GM12878 (cell line): ENCODE measurements around the gene DNAJC13. TPM values are rescaled to one million over a fixed set of nuclear protein-coding genes. Genes with fewer than 3 reads are reported as not detected.

Source experiments
- ATAC-seq: fragments of 200-7000 bp; cut with Tn5 transposase; 3 replicates; pipeline ENCODE4 v1.9.1; 2020; ENCODE audit warnings: mild to moderate bottlenecking, moderate library complexity
- BruUV-seq: library from RNA; stranded (reverse); fragments of 400-500 nt; replicated peaks from 2 replicates; lab custom pipeline; 2021; lab: Mats Ljungman, UMichigan
- CTCF ChIA-PET: fragments of 300-600 bp; sonication (Branson Sonifier 250); formaldehyde crosslinking; extraction: SDS; loops from one replicate; lab custom pipeline; 2021; ENCODE audit warnings: inconsistent platforms; lab: Yijun Ruan, JAX
- POLR2A ChIA-PET: fragments of 350-600 bp; formaldehyde crosslinking; extraction: SDS; loops from one replicate; lab custom pipeline; 2021; ENCODE audit warnings: inconsistent platforms; lab: Charles Lee
- RAD21 ChIA-PET: fragments of 300-600 bp; sonication (Branson Sonifier 250); formaldehyde crosslinking; loops from one replicate; lab custom pipeline; 2023; ENCODE audit warnings: antibody characterized with exemption; ENCODE audit not compliant: unreplicated experiment; lab: Charles Lee
- SMC1A ChIA-PET: fragments of 300-600 bp; sonication (Branson Sonifier 250); formaldehyde crosslinking; loops from one replicate; lab custom pipeline; 2023; ENCODE audit not compliant: unreplicated experiment, uncharacterized antibody; lab: Charles Lee
- DNase-seq: peaks from one replicate; pipeline ENCODE4 v3.0.0-alpha.2; 2011; ENCODE audit warnings: low read depth, low spot score
- FAIRE-seq: peaks from 3 replicates; lab custom pipeline; 2011; peaks lifted over from hg19 to GRCh38; lab: Jason Lieb, UNC
- H2AFZ ChIP-seq: 2 replicates; pipeline ENCODE4 v1.6.0; 2011; ENCODE audit warnings: low read depth, low read length, control low read depth; ENCODE audit not compliant: control insufficient read depth
- H3K27ac ChIP-seq: 2 replicates; pipeline ENCODE4 v1.5.1; 2011; ENCODE audit warnings: control low read depth; ENCODE audit not compliant: control insufficient read depth, insufficient read depth
- H3K27me3 ChIP-seq, 2 experiments: replicated peaks in 1 of 2; 2 replicates each; pipeline versions ENCODE4 v1.6.0 to v1.6.1; 2011; ENCODE audit warnings: low read length in 1 of 2; ENCODE audit not compliant: control insufficient read depth in 2 of 2, insufficient read depth in 2 of 2
- H3K36me3 ChIP-seq, 2 experiments: 2 replicates each; pipeline ENCODE4 v1.5.1; 2011; ENCODE audit warnings: low read length in 1 of 2; ENCODE audit not compliant: control insufficient read depth in 2 of 2, insufficient read depth in 2 of 2
- H3K4me1 ChIP-seq: 2 replicates; pipeline ENCODE4 v1.6.1; 2011; ENCODE audit warnings: mild to moderate bottlenecking, low read length, moderate library complexity, mixed read lengths; ENCODE audit not compliant: control insufficient read depth, insufficient read depth
- H3K4me2 ChIP-seq: 2 replicates; pipeline ENCODE4 v1.6.0; 2011; ENCODE audit warnings: control low read depth; ENCODE audit not compliant: control insufficient read depth, insufficient read depth
- H3K4me3 ChIP-seq: fragments of 200-600 bp; sonication (generic); 2 replicates; pipeline ENCODE4 v1.5.1; 2016
- H3K79me2 ChIP-seq: 2 replicates; pipeline ENCODE4 v1.6.0; 2011; ENCODE audit warnings: low read length; ENCODE audit not compliant: control insufficient read depth, insufficient read depth
- H3K9ac ChIP-seq: 2 replicates; pipeline ENCODE4 v1.8.0; 2011; ENCODE audit warnings: low read length, control low read depth, mixed read lengths; ENCODE audit not compliant: control insufficient read depth, insufficient read depth
- H3K9me3 ChIP-seq: replicated peaks from 3 replicates; pipeline ENCODE4 v1.5.1; 2011; ENCODE audit warnings: mild to moderate bottlenecking, low read length; ENCODE audit not compliant: control insufficient read depth, insufficient read depth
- H4K20me1 ChIP-seq: 2 replicates; pipeline ENCODE4 v1.6.0; 2011; ENCODE audit not compliant: control insufficient read depth, insufficient read depth
- ASH2L ChIP-seq: fragments of 300-600, 200-600 bp; sonication (generic); IDR thresholded peaks from 2 replicates; pipeline ENCODE4 v1.6.1; 2017; ENCODE audit warnings: low read depth, mild to moderate bottlenecking, borderline replicate concordance
- BHLHE40 ChIP-seq, 2 experiments: fragments of 450-650 bp in 1 of 2; IDR thresholded peaks; 2 replicates each; pipeline ENCODE4 v1.6.1; 2011 to 2017; ENCODE audit warnings: low read depth in 2 of 2, borderline replicate concordance in 1 of 2, improper control_type of control experiment in 1 of 2, low read length in 1 of 2, mild to moderate bottlenecking in 1 of 2
- CHD1 ChIP-seq: IDR thresholded peaks from 2 replicates; pipeline ENCODE4 v1.6.1; 2012; ENCODE audit warnings: low read depth, low read length, improper control_type of control experiment
- CREB1 ChIP-seq: IDR thresholded peaks from 2 replicates; pipeline ENCODE4 v1.6.1; 2012; ENCODE audit warnings: low read depth, mild to moderate bottlenecking, inconsistent platforms
- CREM ChIP-seq: IDR thresholded peaks from 2 replicates; pipeline ENCODE4 v1.6.1; 2014; ENCODE audit warnings: antibody characterized with exemption, low read depth
- EP300 ChIP-seq, 2 experiments: fragments of 150-350 bp in 1 of 2; IDR thresholded peaks; 2 replicates each; pipeline ENCODE4 v1.6.1; 2011 to 2012; ENCODE audit warnings: low read depth in 2 of 2, low read length in 2 of 2, borderline replicate concordance in 1 of 2, improper control_type of control experiment in 1 of 2, inconsistent platforms in 1 of 2; ENCODE audit not compliant: control insufficient read depth in 1 of 2
- EZH2 ChIP-seq: IDR thresholded peaks from 2 replicates; pipeline ENCODE4 v1.6.1; 2012; ENCODE audit warnings: low read depth, mild to moderate bottlenecking, control low read depth, inconsistent platforms, low read length, borderline replicate concordance; ENCODE audit not compliant: control insufficient read depth
- MTA3 ChIP-seq: IDR thresholded peaks from 2 replicates; pipeline ENCODE4 v1.6.1; 2012; ENCODE audit warnings: low read length, inconsistent platforms, borderline replicate concordance
- MXI1 ChIP-seq: fragments of 150-350 bp; IDR thresholded peaks from 2 replicates; pipeline ENCODE4 v1.6.1; 2011; ENCODE audit warnings: low read depth, mild to moderate bottlenecking, inconsistent platforms, low read length, improper control_type of control experiment
- RELA ChIP-seq: fragments of 450-650 bp; IDR thresholded peaks from 2 replicates; pipeline ENCODE4 v1.8.0; 2014; ENCODE audit warnings: borderline replicate concordance; ENCODE audit not compliant: partially characterized antibody
- RUNX3 ChIP-seq: IDR thresholded peaks from 2 replicates; pipeline ENCODE4 v1.6.1; 2012; ENCODE audit warnings: low read length, inconsistent platforms
- ZNF217 ChIP-seq: fragments of 450-650 bp; IDR thresholded peaks from 2 replicates; pipeline ENCODE4 v1.6.1; 2017; ENCODE audit warnings: antibody characterized with exemption, mild to moderate bottlenecking
- ZNF622 ChIP-seq: fragments of 450-650 bp; IDR thresholded peaks from 2 replicates; pipeline ENCODE4 v1.6.1; 2017; ENCODE audit warnings: mild to moderate bottlenecking, inconsistent platforms
- WGBS: methylation state at CpG from one replicate; pipeline ENCODE4 v1.1.6; 2016; ENCODE audit warnings: low lambda C conversion rate; ENCODE audit not compliant: insufficient replicate concordance, insufficient coverage; ENCODE audit errors: missing lambda C conversion rate; 5-methylcytosine and 5-hydroxymethylcytosine counted together
- in situ Hi-C: fragments of 300-500 bp; cut with MboI; formaldehyde crosslinking; loops from 9 replicates; pipeline ENCODE4 v1.14.3; 2018; ENCODE audit warnings: mixed read lengths
- intact Hi-C: fragments of 100-400 bp; cut with micrococcal nuclease; formaldehyde crosslinking; loops from one replicate; pipeline ENCODE4 v1.14.2; 2022; ENCODE audit not compliant: unreplicated experiment
- polyA plus RNA-seq, 11 experiments: library from polyadenylated mRNA; depleted of rRNA in 4 of 11; unstranded in 6 of 11; stranded (reverse) in 5 of 11; fragments of >200 nt; fragmentation: Nextera tagmentation in 4 of 11; fragmentation: Illumina TruSeq in 1 of 11; extraction: Ambion mirVana in 4 of 11; extraction: Trizol in 1 of 11; gene quantifications; 1 replicate in 1 of 11; 2 replicates in 10 of 11; pipeline versions ENCODE4 v1.2.1 to v1.2.3, GENCODE V29; 2011 to 2016; ENCODE audit warnings: inconsistent platforms in 2 of 11, missing spikeins in 2 of 11, low read depth in 1 of 11
- total RNA-seq, 4 experiments: library from RNA; depleted of rRNA in 3 of 4; stranded (reverse); fragments of >200 nt in 3 of 4; fragmentation: Illumina TruSeq in 1 of 4; extraction: Trizol in 1 of 4; gene quantifications; 2 replicates each; pipeline versions ENCODE4 v1.2.1 to v1.2.3, GENCODE V29; 2013 to 2021
- TF ChIP-seq, protein P1 (sequence below): IDR thresholded peaks from 2 replicates; pipeline ENCODE4 v1.6.1; 2012; ENCODE audit warnings: low read depth, low read length, improper control_type of control experiment
- TF ChIP-seq, protein P2 (sequence below): fragments of 450-650 bp; IDR thresholded peaks from 2 replicates; pipeline ENCODE4 v1.6.1; 2017; ENCODE audit warnings: mild to moderate bottlenecking, moderate library complexity
- TF ChIP-seq, protein P3 (sequence below): IDR thresholded peaks from 2 replicates; pipeline ENCODE4 v1.6.1; 2011; ENCODE audit warnings: low read depth, mild to moderate bottlenecking, low read length, moderate library complexity, borderline replicate concordance; ENCODE audit errors: extremely low read depth

DNAJC13 gene
- total and polyA plus RNA-seq, 10 of the 15 experiments (the other 5 are each of a cell fraction or from before 2014, with no cell fraction given): 8.3 to 33.9 (median 17.0) TPM

DNA sequence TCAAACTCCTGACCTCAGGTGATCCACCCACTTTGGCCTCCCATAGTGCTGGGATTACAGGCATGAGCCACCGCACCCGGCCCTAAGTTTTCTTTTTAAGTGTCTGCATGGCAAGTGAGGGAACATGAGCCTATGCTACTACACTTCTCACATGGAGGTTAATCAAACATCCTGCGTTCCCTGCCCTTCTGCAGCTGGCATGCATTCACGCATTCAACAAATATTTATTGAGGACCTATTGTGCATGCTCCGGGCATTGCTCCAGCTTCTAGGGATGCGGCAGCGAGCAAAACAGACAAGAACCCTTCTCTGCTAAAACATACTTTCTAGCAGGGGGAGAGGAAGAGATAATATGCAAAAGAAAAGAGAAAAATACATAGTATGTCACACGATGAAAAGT, 137.1 kb downstream of the DNAJC13 start (continued):
- TF ChIP-seq EP300 (IDR thresholded peaks at IDR 0.05; ENCODE audit: borderline replicate concordance in 1 of 2, control insufficient read depth in 1 of 2, low read depth in 2 of 2, low read length in 2 of 2): no peak
- no peak for TF ChIP-seq CREB1
- TF ChIP-seq, protein P1, sequence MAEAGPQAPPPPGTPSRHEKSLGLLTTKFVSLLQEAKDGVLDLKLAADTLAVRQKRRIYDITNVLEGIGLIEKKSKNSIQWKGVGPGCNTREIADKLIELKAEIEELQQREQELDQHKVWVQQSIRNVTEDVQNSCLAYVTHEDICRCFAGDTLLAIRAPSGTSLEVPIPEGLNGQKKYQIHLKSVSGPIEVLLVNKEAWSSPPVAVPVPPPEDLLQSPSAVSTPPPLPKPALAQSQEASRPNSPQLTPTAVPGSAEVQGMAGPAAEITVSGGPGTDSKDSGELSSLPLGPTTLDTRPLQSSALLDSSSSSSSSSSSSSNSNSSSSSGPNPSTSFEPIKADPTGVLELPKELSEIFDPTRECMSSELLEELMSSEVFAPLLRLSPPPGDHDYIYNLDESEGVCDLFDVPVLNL: no peak
- TF ChIP-seq EZH2: no peak
- TF ChIP-seq RUNX3: no peak
- no peak for TF ChIP-seq CREM
- no peak for TF ChIP-seq ASH2L
- no peak for TF ChIP-seq ZNF622

DNA sequence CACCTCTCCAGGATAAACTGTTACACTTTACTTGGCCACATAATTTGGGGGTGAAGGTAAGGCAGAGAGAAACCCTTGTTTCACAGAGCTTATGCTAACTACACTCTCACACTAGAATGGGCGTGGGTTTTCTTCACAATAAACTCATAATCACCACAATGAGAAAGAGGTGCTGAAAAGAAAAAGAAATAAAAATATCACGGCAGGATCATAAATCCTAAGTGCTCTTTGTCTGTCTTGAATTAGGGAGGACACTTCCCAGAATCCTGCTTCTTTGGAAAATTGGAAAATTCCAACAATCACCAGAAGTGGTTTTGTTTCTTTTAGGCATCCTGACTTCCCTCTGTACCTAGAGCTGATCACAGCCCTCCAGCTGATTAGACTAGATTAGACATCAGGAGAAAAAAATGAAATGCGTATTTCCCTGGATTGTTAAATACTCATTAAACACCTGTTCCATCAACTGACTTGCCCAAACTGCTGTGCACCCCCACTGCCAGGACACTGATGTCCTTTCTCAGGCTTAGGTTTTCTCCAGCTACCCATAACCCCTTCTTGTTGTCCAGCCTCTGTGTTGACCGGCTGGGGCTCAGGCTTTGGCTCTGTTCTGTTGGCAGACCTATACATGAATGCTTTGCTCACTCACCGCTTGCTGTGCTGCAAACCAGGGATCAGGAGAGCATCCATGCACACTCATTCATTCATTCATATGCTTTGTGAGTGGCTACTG, 138.2 kb downstream of the DNAJC13 start:
- no peak overlapping the region for H3K27ac ChIP-seq
- H3K9me3 ChIP-seq: no peaks in the 10 kb centered on the region
- FAIRE-seq: no peak
- RAD21 ChIA-PET: no interaction called here
- intact Hi-C loops (no loop called here), in situ Hi-C loops (no loop called here)
- H3K9ac ChIP-seq: no peak overlapping the region
- POLR2A ChIA-PET: no interaction called here
- H3K36me3 ChIP-seq: no peaks in the 10 kb centered on the region
- no peaks in the 10 kb centered on the region for H3K79me2 ChIP-seq
- WGBS: 89% methylated on average over 5 of the region's 5 CpGs
- SMC1A ChIA-PET: no interaction called here
- no peak overlapping the region for H2AFZ ChIP-seq
- DNase-seq: no peak
- peaks cover 5% of the 10 kb centered on the region for H3K4me1 ChIP-seq
- BruUV-seq: no TSS peak
- no peak for ATAC-seq
- H3K27me3 ChIP-seq: no peaks in the 10 kb centered on the region
- H3K4me2 ChIP-seq: no peak overlapping the region
- no peaks in the 10 kb centered on the region for H4K20me1 ChIP-seq
- no peak overlapping the region for H3K4me3 ChIP-seq
- CTCF ChIA-PET: interaction anchor here (1.2 kb wide), 1 partner anchor 20 kb away, joined by 3 read pairs; no protein-coding TSS in a partner anchor
- TF ChIP-seq, protein P2, sequence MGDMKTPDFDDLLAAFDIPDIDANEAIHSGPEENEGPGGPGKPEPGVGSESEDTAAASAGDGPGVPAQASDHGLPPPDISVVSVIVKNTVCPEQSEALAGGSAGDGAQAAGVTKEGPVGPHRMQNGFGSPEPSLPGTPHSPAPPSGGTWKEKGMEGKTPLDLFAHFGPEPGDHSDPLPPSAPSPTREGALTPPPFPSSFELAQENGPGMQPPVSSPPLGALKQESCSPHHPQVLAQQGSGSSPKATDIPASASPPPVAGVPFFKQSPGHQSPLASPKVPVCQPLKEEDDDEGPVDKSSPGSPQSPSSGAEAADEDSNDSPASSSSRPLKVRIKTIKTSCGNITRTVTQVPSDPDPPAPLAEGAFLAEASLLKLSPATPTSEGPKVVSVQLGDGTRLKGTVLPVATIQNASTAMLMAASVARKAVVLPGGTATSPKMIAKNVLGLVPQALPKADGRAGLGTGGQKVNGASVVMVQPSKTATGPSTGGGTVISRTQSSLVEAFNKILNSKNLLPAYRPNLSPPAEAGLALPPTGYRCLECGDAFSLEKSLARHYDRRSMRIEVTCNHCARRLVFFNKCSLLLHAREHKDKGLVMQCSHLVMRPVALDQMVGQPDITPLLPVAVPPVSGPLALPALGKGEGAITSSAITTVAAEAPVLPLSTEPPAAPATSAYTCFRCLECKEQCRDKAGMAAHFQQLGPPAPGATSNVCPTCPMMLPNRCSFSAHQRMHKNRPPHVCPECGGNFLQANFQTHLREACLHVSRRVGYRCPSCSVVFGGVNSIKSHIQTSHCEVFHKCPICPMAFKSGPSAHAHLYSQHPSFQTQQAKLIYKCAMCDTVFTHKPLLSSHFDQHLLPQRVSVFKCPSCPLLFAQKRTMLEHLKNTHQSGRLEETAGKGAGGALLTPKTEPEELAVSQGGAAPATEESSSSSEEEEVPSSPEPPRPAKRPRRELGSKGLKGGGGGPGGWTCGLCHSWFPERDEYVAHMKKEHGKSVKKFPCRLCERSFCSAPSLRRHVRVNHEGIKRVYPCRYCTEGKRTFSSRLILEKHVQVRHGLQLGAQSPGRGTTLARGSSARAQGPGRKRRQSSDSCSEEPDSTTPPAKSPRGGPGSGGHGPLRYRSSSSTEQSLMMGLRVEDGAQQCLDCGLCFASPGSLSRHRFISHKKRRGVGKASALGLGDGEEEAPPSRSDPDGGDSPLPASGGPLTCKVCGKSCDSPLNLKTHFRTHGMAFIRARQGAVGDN: no peak
- TF ChIP-seq MXI1 (no peak), RELA (no peak), BHLHE40 (IDR thresholded peaks at IDR 0.05; ENCODE audit: borderline replicate concordance in 1 of 2, low read depth in 2 of 2, low read length in 1 of 2) (no peak), MTA3 (no peak), CHD1 (no peak), ZNF217 (no peak)
- TF ChIP-seq, protein P3, sequence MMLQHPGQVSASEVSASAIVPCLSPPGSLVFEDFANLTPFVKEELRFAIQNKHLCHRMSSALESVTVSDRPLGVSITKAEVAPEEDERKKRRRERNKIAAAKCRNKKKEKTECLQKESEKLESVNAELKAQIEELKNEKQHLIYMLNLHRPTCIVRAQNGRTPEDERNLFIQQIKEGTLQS: no peak
